HG03066 (cell line): ENCODE data around the gene INPP4B.

ENCODE experiments used
- ATAC-seq: cut with Tn5 transposase; IDR thresholded peaks from one replicate; pipeline ENCODE4 v1.9.1; 2021; ENCODE audit warnings: low read depth; ENCODE audit not compliant: unreplicated experiment

The INPP4B gene

GRCh38 chr4:142743121-142743825 lies 102.8 kb downstream of the INPP4B start:
- no peak for ATAC-seq

DNA sequence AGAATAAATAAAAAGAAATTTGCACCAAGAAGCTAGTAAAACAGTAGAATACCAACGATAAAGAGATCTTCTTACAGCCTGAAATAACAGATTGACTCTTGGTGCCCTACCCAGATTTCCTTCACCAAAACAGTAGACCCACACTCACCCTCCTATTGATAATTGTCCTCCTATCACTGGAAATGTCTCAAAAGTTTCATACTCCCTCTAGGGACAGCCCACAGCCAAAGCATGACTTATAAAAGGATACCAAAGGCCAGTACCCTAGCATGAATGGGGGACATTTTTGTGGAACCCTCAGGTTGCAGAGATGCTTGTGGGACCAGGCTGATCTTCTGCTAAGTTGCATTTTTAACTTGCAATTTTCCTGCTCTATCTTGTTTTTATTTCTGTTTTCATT lies 104.1 kb downstream of the INPP4B start:
- no peak for ATAC-seq

GRCh38 chr4:142728233-142728632 lies 117.9 kb downstream of the INPP4B start:
- ATAC-seq = no peak

GRCh38 chr4:142727149-142727548 lies 119.0 kb downstream of the INPP4B start:
- no peak for ATAC-seq

- ATAC-seq = no peak
Measured at GRCh38 chr4:142725886-142726285, 120.2 kb downstream of the INPP4B start.

DNA sequence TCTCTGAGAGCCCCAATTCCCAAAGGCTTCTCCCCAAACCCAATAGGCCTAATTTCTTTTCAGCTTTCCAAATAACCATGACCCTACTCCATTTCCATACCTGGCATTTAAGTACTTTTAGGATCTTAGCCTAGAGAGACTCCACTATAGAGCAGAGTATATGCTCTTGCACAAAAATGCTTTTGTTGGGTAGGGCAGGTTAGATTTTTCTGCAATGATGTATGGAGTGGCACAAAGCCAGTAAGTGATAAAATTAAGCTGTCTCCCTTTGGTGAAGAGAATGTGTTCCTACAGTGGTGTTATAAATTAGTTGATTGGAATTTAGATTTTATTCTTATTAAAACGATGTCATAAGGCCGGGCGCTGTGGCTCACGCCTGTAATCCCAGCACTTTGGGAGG lies 124.9 kb downstream of the INPP4B start:
- ATAC-seq = no peak

GRCh38 chr4:142719854-142720541 lies 126.1 kb downstream of the INPP4B start:
- ATAC-seq = no peak

- ATAC-seq = no peak
Measured at GRCh38 chr4:142718981-142719380, 127.1 kb downstream of the INPP4B start.

DNA sequence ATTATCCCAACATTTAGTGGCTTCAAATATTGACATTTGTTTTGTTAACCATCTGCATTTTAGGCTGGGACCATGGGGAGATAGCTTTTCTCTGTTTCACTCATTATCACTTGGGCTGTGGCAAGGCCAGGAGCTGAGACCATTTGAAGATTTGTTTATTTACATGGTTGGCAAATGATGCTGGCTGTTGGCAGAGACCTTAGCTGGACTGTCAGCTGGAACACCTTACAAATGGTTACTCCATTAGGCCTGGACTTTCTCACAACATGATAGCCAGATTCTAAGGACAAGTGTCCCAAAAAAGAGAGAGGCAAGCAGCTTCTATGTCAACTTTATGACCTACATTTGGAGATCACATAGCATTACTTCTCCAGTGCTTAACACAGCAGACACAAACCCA lies 130.4 kb downstream of the INPP4B start:
- ATAC-seq = no peak

DNA sequence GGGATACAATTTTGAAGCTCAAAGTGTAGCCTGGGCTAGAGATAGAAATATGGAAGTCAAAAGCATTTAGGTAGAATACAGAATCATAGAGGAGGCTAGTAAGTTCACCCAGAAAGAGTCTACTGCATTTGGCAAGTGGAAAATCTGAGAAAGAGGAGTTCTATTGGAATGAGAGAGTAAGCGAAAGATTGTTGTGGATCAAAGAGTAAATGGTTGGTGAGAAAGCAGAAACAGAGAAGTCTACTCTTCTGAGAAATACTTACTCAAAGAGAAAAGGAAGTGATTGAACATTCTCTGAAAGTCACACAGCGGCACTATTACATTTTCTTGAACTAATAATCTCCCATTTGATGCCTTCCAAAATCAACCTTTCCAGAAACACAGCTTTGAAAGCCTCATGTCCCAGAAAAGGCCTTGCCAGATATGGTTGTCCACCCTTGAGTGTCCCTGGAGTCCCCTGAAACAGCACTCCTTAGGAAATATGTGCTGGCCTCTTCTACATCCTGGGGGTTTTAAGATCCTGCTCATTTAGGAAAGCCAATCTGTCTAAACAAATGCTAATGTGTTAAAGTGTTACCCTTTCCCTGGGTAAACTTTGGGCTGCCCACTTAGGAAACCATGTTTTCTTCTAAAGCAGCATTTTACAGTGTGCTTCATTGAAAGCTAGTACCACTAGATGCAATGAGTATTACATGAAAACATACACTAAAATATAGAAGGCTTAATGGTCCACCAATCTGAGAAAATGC lies 132.6 kb downstream of the INPP4B start:
- no peak for ATAC-seq

GRCh38 chr4:142708231-142708630 lies 137.9 kb downstream of the INPP4B start:
- no peak for ATAC-seq

DNA sequence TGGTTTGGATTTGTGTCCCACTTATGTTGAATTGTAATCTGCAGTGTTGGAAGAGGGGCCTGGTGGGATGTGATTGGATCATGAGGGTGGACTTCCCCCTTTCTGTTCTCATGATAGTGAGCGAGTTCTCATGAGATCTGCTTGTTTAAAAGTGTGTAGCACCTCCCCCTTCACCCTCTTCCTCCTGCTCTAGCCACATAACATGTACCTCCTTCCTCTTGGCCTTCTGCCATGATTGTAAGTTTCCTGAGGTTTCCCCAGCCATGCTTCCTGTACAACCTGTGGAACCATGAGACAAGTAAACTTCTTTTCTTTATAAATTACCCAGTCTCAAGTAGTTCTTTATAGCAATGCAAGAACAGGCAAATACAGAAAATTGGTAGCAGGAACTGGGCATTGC lies 138.7 kb downstream of the INPP4B start:
- ATAC-seq = no peak

GRCh38 chr4:142706381-142706780 lies 139.7 kb downstream of the INPP4B start:
- ATAC-seq = no peak

DNA sequence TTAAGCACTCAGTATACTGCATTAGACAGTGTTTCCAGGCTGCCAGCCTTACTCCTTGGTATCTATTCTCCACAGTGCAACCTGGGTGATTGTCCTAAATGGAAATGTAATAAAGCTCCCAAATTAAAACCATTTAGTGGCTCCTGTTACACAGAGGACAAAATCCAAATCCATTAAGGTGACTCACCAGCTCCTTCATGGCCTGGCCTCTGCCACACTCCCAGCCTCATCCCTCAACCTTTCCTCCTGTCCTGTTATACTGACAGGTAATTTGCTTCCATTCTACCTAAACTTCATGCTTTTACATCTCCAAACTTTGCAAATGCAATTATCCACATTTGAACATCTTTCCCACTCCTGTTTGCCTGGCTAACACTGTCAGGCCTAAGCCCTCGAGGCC lies 140.3 kb downstream of the INPP4B start:
- ATAC-seq = no peak

DNA sequence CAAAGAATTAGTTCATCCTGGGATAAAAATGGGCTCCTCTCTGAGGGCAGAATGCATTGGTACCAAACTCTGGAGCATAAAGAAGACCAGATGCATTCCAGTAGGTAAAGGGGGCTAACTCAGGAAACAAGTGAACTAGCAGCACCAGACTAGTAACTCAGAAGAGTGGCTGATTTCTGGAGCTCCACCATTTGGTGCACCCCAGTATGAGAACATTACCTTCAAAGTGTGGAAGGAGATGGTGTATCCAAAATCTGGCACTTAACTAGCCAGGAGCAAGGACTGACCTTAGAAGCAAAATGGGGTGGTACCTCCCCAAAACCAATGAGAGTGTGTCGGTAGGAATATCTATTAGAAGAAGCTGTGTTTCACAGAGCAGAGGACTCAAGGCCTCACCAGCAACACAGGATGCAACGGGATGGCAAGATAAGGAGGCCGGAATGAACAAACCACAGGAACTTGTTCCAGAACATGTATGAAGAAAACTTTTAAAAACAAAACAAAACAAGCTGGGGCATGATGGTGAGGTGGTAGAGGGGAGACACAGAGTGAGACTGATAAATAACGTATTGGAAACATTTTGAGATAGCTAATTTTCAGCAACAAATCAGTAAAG lies 142.3 kb downstream of the INPP4B start:
- ATAC-seq = no peak

DNA sequence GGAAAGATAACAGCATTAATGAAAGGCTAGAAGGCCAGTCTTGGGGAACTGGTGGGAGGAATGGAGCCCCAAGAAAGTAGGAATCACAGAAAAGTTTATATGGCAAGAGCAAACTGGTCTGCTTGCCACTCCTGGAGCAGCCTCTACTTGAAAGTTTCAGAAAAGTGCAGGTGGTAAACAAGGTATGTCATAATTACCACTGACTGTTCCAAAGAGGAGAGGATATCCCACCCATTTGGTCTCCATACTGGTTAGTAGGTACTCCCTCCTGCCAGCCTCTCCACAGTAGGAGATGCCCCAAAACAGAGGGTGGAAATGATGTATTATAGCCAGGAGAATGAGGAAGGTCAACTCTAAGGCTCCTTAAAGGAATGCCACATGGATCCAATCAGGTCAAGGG lies 145.1 kb downstream of the INPP4B start:
- ATAC-seq = no peak

GRCh38 chr4:142700531-142700930 lies 145.6 kb downstream of the INPP4B start:
- ATAC-seq = no peak

DNA sequence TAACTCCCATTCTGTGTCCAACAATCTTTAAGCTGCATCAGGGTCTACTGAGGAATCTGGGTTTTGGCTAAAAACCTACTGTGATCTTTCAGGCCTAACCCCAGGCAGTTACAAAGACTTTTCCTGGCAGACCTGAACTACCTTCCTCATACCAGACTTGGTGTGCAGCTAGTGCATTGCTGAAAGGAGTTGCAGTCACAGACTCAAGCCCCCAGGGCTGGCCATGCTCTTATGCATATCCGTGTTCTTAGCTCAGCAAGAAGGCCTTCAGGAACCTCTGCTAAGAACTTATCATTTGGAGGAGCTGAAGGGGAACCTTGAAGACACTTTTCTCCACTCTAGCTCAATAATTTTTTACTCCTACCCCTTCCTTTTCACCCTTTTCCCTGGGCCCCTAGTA lies 147.5 kb downstream of the INPP4B start:
- ATAC-seq = no peak

DNA sequence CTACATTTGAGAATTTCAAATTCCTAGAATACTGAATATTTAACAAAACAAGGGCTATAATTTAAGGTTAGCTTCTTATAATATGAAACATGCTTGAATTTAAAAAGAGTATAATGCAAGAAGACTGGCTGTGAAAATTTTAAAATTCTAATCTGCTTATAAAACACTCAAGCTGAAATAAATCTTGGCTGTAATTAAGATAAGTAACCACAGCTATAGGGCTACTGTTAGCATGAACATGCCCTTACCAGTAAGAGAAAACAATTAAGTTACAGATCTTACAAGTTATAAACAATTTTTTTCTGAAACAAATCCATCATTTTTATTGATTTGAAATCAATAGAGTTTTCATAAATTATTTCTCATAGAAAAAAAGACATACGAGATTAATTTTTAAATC lies 148.2 kb downstream of the INPP4B start:
- ATAC-seq = no peak

- ATAC-seq = no peak
Measured at GRCh38 chr4:142697320-142697719, 148.8 kb downstream of the INPP4B start.
